Measurements from ENCODE around the gene FAM240A. TPM values are rescaled to one million over a fixed set of nuclear protein-coding genes. Genes with fewer than 3 reads are reported as not detected.
A peak's percentile ranks its signal among the peaks of the same experiment; 100 is the strongest.

The FAM240A gene
- total RNA-seq, 1 experiment from 2014 or later, result not detected

GRCh38 chr3:46662771-46663551, 50.6 kb downstream of the FAM240A start:
- DNase-seq (ENCODE audit: low read depth), result peak; percentile 76

- peak; percentile 60 for DNase-seq (ENCODE audit: low read depth)
Observed at GRCh38 chr3:46663591-46664135, 51.3 kb downstream of the FAM240A start.

- no peak for DNase-seq (ENCODE audit: low read depth)
Observed at GRCh38 chr3:46664188-46664970, 52.1 kb downstream of the FAM240A start.

GRCh38 chr3:46664971-46665762, 52.8 kb downstream of the FAM240A start:
- no peak for DNase-seq (ENCODE audit: low read depth)

GRCh38 chr3:46665763-46666452, 53.6 kb downstream of the FAM240A start:
- DNase-seq (ENCODE audit: low read depth), result no peak

GRCh38 chr3:46666453-46666845, 54.1 kb downstream of the FAM240A start:
- DNase-seq (ENCODE audit: low read depth), result no peak

- DNase-seq (ENCODE audit: low read depth), result no peak
Observed at GRCh38 chr3:46667061-46667621, 54.8 kb downstream of the FAM240A start.

GRCh38 chr3:46667657-46668056, 55.3 kb downstream of the FAM240A start:
- DNase-seq (ENCODE audit: low read depth), result no peak

- DNase-seq (ENCODE audit: low read depth), result no peak
Observed at GRCh38 chr3:46668116-46668515, 55.8 kb downstream of the FAM240A start.

GRCh38 chr3:46668591-46668990, 56.3 kb downstream of the FAM240A start:
- no peak for DNase-seq (ENCODE audit: low read depth)

- DNase-seq (ENCODE audit: low read depth), result no peak
Observed at GRCh38 chr3:46669191-46669999, 57.1 kb downstream of the FAM240A start.

GRCh38 chr3:46670000-46670890, 57.9 kb downstream of the FAM240A start:
- no peak for DNase-seq (ENCODE audit: low read depth)

GRCh38 chr3:46670891-46671427, 58.6 kb downstream of the FAM240A start:
- DNase-seq (ENCODE audit: low read depth), result no peak

GRCh38 chr3:46671541-46672348, 59.4 kb downstream of the FAM240A start:
- DNase-seq (ENCODE audit: low read depth), result no peak

- no peak for DNase-seq (ENCODE audit: low read depth)
Observed at GRCh38 chr3:46672349-46672695, 60.0 kb downstream of the FAM240A start.

- no peak for DNase-seq (ENCODE audit: low read depth)
Observed at GRCh38 chr3:46673151-46674030, 61.1 kb downstream of the FAM240A start.
